Measurements from ENCODE around the gene ITM2C.

The ITM2C gene

DNA sequence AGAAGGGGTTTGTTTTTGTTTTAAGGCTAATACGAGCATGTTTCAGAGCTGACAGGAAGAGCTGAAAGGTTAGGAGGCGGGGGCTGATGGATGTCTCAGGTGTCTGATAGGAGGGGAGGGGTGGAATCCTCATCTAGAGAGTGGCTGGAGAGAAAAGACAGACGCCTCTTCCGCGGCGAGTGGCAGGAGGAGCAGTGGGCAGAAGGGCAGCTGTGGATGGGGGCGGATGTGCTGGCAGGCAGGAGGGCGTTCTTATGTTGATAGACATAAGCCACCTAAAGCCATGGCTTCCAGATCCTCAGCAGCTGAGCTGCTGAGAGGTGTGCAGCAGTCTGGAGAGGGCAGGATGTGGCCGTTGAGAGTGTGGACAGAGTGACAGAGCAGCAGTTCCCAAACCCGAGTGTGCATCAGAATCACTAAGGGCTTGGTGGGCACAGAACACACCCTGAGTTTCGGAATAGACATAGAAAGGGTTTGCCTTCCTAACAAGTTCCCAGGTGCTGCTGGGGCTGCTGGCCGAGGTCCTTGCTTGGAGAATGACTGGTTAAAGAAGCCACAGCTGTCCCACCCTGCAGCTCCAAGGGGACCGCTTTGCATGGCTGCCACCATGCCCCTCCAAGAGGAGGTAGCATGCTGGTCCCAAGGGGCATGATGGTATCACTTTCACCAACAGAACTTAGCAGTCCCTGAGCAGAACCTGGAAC lies 3.0 kb upstream of the ITM2C start:
- DNase-seq: no peak

DNA sequence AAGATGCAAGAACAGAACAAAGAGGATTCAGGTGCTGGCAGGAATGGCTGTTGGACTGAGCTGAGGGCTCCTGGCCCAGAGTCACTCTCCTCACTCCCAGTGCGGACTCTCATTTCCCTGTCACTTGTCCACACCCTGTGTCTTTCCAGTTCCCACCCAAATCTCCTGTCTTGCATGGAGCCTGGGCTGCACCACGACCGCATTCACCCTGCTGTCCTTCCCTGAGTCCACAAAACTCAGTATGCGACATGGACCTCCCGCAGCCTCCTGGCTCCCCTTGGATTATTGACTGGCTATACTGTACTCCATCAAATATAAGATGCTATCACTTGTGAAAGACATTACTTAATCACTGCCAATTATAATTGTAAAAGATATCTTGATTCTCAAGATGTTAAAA lies 2.5 kb upstream of the ITM2C start:
- no peak for DNase-seq

DNA sequence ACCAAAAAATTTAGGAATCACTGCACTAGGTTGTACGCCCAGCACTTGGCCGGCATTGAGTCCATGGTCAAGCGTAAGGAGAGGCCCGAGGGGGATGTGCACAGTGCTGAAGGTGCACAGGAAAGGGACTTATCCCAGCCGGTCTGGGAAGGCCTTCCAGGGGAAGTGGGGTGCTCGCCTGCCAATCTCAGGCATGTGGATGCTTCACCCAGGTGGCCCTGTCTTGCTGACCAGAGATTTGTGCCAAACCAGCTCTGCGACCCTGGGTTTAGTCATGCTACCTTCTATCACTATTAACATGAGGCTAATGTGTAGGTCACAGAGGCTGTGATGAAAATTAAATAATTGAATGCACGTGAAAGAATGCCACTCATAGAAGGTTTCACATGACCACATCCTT lies 1.7 kb upstream of the ITM2C start:
- DNase-seq: no peak

DNA sequence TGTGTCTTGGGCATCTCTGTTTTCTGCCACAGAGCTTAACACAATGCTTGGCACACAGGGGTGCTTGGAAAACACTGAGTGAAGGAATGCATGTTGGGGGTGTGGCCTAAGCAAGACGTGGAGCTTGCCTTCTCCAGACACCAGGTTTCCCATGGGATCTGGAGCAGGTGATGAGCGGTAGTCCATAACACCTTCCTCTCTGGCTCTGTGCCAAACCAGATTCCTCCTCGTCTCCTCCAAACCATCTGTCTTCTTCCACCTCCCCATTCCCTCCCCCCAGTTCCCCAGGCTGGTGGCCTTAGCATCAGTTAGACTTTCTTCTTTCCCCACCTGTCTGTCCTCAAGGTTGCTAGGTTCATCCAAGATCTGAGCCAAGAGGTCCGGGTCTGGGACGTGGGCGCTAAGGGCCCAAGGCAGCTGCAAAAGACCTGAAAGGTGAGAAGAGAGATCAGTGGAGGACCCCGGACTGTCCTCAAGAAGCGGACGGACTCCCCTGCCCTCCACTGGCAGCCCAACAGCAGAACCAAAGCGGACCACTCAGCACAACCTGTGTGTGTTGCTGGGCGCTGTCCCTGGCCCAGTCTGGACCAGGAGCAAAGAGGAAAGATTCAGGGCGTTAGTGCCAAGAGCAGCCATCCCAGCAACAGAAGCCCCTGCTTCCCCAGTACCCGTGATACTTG lies 1.2 kb upstream of the ITM2C start:
- no peak for DNase-seq

DNA sequence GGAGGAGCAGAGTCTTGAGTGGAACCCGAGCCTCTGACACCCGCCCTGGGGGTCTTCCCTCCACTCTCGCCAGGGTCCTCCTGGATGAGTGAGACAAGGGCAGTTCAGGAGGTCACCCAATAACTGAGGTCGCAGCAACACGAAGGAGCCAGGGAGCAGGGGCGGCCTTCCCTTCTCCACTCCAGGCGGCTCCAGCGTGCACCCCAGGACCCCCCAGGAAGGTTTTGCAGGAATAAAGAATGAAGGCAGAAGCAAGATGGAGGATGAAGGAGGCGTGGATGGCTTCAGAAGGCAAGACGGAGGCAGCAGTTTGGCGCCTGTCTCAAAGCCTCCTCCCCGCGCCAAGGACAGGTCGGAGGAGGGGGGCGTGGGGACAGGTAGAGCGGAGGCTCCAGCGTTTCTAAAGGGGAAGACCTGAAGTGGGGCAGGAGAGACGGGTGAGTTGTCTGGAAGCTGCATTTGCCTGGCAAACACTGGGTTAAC lies 579 bp upstream of the ITM2C start:
- no peak for DNase-seq

DNA sequence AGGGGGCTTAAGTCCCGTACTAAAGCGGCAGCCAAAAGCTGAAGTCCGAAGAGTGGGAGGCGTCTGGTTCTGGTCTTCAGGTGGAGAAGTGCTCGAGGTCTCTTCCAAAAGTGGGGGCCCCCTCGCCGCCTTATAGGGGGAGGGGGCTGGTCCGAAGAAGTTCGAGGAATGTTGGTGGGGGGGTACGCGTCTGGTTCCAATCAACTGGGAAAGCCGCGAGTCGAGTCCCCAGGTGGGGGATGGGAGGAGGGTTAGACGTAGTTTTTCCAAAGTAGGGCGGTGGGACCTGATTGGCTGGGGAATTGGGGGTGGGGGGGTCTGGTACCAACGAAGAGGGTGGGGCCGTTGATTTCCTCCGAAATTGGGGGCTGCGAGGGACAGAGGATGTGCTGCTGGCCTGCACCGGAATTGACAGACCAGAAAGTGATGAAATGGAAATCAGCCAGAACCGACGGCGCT lies 594 bp downstream of the ITM2C start:
- no peak for DNase-seq

DNA sequence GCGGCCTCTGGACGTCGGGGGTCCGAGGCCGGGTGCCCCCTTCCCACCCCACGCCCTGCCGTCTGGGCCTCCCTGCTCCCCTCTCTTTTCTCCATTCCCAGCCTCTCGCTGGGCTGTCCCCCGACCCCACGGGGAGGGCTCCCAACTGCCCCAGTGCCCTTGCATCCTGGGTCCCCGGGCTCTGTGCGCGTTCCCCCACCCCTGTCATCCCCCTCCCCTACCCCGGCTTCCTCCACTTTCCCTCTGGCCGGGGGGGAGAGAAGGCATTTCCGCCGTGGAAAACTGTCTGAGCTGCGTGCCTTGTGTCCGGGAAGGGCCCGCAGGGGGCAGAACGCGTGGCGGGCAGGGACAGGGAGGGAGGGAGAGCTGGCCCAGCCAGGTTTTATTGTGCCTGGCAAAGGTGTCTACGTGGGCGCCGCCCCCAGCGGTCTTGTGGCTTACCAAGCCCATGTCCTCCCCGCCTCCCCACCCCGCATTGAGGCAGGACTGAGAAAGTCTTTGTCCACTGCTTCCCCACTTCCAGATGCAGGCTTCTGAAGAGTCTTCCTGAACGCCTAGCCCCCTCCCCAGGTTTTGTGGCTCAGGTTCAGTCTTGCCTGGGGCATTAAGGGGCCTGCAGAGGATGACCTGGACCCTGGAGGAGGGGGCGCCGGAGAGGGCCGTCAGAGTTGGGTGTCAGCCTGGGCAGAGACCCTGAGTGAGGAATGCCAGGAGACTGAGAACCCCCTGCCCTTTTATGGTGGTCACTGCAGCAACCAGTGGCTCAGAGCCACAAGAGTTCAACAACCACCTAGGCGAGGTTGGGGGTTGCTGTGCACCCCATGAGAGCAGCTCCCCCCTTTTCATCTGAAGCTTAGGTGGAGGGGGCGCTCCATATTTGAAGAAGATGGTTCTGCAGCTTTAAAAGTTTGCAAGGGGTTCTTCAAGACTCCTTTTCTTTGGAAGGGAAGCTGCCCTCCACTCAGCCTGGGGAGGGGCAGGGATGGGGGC lies 1.3 kb downstream of the ITM2C start:
- DNase-seq: peak; percentile 38

DNA sequence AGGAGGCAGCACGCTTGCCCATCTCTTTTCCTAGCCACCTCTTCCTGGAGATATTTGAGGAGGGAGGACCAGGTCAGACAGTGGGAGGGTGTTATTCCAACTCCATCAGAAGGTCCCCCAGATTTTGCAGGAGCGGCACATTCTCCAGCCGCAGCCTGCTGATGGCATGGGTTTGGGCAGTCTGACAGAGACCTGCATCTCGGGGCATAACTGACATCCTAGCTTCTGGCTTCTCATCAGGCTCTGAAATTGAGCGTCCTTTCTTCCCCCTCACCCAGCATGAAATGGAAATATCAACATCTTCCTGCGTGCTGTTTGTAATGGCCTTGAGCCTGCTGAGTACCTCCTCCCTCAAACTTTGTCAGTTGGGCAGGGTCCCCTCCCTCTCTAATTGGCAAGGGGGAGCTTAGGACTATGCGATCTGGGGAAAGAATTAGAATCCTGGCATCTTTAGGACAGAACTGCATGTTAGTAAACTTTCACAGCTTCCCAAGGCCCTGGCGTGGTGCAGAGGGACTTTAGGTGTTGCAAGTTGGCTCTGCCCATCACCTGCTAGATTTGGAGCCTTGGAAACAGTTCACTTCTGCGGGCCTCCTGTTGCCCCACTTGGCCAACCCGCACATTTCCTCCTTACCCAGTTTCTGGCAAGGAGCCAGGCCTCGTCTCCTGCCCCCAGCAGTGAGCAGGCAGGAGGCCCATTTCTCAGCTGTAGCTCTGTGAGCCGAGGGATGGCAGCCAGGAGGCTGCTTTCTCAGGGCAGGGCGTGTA lies 2.2 kb downstream of the ITM2C start:
- DNase-seq: peak; percentile 63

DNA sequence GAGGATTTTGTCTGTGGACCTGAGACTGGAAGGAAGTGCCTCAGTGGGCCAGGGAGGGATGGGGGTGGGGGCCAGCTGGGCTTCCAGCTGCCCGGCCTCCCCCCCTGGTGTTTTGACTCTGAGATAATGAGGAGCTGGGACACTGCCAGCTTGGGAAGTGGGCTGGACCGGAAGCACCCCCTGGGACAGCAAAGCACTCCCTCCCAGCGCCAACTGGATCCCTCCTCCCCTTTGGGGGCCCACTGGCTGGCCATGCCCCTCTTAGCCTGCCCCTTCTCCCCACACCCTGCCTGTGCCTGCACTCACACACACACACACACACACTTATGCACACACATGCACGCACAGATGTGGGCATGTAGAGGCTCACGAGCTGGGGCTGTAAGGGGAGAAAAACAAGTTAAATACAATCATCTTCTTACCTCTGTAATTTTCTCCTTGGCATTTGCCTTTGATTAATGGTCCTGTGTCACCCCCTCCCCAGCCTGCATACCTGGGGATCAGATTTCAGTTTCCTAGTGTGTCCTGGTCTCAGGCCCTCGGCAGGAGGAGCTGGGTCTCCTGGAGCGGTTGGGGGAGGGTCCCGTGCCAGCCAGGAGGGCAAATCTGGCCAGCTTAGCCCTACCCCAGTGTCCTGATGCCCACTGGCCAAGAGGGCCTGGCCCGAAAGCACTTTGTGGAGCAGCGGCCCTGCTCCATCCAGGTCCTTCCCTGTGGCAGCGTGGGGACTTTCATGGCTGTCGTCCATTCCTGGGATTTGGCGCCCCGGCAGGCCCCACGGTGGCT lies 3.6 kb downstream of the ITM2C start:
- no peak for DNase-seq

DNA sequence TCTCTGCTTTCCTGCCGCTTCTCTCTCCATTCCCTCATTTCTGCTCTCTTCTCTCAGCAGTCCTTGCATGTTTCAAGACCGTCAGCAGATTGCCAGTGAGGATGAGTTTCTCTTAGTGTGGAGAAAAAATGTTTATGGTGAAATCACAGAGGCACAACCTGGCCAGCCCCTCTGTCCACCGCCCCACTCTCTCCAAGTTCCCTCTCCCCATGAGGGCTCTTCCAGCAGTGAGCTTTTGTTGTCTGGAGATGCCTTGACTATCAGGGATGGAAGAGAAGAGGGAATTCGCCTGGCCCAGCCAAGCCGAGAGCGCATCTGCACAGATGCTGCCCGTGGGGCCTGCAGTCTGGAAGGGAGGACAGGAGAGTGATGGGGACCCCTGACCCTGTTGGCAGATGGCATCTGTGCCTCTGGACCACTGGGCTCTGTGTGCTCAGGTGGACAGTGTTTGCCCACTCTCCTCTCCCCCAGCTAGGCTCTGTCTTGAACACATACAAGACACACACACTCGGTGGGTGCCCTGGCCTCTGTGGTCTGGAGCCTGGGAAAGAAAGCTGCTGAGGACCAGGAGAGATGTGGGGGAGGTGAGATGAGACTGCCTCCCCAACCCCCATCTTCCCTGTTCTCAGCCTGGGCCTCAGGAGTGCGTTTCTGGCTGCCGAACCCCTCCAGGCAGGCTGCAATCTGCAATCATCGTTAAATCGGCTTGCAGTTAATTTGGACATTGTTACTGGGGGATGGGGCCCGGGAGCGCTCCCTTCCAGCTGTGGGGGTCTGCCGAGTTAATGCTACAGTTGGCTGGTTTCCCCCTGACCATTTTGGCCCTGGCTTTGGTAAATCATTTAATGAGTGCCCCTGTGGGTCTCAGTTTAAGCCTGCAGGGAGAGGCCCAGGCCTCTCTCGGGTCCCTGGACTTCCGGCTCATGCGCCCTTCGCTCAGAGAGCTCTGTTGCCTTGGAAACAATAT lies 4.5 kb downstream of the ITM2C start:
- DNase-seq: no peak

DNA sequence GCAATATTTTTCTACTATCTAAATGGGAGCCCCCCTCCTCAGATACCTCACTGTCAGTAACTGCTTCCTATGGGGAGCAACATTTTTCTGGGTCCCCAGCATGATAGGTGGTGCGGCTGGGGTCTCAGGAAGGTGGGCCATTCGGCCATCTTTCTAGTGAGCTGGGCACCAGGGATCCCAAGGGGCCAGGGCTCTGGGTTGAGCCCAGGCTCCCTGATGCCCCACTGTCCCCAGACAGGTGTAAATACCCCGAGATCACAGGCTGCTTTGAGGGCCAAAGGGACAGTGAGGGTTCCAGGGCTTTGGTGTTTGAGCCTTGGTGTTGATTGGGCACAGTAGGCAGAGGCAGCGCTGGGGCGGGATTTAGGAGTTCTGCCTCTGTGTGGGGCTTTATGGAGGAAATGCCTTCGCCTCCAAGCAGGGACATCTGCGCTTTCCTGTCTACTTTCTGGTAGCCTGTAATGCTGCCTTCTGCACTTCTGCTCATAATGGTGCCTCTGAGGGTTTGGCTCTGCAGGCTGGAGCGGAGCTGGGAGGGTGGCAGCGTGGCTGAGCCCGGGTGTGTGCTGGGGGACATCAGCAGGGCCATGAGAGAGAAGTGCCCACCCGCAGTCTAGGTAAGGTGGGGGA lies 5.3 kb downstream of the ITM2C start:
- no peak for DNase-seq

DNA sequence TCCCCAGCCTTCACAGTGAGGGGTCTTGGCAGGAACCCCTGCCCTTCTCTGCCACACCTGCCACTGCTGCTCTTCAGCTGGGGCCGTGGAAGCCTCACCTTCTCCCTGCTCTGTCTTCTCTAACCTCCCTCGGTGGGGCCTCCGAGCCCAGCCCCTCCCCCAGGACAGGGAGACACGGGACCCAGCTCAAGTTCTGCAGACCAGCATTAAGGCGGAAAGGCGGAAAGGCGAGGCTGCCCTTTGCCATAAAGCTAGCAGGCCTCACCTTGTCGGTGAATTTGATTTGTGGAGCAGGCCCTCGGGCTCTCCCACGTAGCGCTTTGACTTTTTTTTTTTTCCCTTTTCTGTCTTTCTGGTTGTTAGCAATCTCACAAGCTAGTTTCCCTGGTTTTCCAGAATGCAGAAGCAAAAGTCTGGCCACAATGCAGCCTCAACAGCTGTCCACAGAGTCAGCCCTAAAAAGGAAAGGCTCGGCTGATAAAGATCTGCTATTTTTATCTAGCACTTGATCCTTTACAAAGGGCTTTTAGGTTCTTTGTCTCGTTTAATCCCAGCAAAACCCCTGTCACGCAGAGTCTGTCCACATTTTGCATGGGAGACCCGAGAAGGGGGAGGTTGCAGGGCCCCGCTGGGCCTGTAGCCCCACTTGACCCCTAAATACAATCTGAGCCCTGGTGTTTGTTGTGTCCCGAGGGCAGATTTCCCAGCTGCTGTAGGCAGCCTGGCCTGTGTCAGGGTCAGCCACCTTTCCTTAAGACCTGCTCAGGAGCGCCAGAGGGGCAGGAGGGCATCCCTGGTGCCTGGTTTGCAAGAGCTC lies 6.0 kb downstream of the ITM2C start:
- DNase-seq: no peak

DNA sequence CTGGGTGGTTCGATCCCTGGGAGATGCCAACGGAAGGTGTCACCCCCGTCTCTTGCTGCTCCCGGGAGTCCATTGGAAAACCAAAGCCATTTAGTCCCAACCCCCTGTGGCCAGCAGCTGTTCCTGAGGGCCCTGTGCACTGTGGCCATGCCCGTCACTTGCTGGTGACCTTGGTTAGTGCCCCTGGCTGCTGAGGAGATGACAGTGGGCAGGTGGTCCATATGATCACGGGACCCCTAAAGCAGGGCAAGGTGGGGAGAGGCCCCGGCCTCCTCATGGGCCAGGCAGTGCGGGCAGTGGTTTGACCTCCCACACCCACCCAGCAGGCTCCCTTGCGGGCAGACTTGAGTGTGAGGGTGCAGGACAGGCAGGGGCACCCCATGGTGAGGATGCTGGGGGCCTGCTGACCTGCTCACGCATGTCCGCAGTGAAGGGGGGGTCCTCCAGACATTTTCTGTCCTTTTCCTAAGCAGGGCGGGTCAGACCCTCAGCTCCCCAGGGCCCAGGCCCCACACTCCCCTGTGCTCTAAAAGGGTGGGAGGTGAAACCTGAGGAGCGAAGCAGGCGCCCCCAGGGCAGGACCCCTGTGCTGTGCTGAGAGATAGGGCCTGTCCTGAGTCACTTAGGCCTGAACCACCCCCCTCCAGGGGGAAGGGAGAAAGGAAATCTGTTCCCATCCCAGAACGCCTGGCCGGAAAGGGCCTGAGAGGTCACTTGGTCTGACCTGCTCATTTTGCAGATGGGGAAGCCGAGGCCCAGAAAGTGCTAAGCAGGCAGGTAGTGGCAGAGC lies 6.8 kb downstream of the ITM2C start:
- no peak for DNase-seq

DNA sequence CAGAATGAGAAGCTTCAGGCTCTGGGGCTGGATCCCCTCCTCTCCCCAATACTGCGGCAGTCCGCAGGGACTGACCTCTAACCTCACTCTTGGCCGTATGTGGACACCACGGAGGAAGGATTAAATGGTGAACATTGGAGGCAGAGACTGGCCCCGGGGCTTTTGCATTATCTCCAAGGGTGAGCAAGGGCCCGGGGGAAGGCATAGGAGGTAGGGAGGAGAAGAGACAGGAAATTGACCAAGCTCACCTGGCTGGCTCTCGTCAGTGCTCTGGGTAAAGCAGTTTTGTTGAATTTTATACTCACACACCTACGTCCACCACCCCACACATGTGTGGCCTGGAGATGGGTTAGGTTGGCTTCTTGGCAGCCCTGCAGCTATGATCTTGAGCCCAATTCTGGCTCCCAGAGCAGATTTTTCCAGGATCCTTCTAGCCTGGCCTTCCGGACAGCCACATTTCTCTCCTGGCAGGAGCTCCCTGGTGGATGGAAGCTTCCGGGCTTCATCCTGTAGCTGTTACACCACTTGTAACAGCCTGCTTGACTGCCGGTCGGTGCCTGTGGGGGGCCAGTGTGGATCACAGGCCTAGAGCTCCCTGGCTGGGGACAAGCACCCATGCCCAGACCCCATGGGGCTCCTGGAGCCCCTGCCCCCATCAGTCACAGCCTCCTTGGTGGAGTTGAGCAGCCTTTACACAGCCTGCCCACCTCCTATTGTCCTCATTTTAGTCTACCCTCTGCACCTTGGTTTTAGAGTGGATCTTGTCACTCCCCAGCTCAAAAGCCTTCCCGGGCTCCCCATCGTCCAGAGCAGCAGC lies 7.6 kb downstream of the ITM2C start:
- DNase-seq: no peak

DNA sequence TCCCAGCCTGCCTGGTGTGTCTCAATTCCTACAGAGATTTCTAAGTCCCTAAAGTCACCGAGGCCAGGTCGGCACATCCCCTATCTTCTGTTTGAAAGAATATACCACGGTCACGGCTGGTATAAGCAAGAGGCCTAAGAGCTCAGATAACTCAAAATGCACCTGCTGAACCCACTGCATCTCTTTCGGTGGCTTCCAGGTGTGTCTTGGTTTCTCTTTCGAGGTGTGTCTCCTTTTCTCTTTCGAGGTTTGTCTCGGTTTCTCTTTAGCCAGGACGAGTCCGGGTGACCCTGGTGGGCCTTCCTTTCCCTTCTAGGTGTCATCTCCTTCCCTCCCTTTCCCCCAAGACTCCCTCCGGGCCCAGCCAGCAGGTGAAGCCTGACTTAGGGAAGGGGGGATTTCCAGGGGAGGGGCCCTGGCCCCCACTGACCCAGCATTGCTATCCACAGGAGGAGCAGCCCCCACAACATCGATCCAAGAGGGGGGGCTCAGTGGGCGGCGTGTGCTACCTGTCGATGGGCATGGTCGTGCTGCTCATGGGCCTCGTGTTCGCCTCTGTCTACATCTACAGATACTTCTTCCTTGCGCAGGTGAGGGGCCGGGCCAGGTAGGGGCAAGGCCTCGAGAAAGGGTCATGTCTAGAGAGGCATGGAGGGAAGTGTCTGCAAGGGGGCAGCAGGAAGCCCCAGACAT lies 8.4 kb downstream of the ITM2C start:
- DNase-seq: no peak

DNA sequence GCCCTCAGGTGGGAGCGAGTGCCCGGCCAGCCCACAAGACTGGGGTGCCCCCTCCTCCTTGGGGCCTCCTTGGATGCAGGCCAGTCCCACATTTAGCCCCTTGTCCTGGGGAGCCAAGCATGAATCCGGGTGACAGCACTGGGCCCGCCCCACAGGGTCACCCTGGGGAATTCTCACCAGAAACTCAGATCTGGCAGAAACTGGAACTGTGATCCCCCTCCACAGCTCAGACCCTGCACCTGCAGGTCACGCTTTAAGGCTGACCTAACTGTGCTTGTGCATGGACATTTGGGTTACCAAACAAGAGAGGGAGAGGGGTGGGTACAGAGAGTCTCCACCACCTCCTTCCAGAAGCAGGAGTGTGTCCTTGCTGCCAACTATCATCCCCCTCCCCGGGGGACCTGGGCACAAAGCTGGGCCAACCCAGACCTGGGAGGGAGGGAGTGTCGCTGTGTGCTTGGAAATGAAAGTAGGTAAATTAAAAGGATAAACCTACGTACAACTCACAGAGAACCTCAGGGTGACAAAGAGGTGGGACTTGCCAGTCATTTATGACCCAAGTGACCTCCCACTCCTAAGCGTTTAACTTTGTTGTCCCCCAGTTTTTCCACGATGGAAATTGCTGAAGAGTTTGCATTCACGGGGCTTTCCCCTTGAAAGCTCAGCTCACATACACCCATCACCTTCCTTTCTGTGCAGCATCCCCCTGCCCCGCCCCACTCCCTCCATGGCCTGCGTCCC lies 9.1 kb downstream of the ITM2C start:
- peak; percentile 33 for DNase-seq
